Neural cell (in vitro differentiated cells): ENCODE results near the gene TENM3.

Source experiments
- EP300 ChIP-seq: fragments of 450-650 bp; conservative IDR thresholded peaks from 2 replicates; pipeline ENCODE4 v1.6.1; 2014; ENCODE audit warnings: antibody characterized with exemption, mild to moderate bottlenecking, moderate library complexity; ENCODE audit not compliant: poor library complexity, severe bottlenecking
- MXI1 ChIP-seq: fragments of 450-650 bp; conservative IDR thresholded peaks from 2 replicates; pipeline ENCODE4 v1.6.1; 2014; ENCODE audit warnings: antibody characterized with exemption, mild to moderate bottlenecking; ENCODE audit not compliant: poor library complexity, severe bottlenecking
- POLR2AphosphoS5 ChIP-seq: IDR thresholded peaks from 2 replicates; pipeline ENCODE4 v1.6.1; 2012
- TAF1 ChIP-seq: IDR thresholded peaks from 2 replicates; pipeline ENCODE4 v1.6.1; 2012; ENCODE audit warnings: low read depth
- TF ChIP-seq, protein P1 (sequence below): fragments of 450-650 bp; IDR thresholded peaks from 2 replicates; pipeline ENCODE4 v1.5.1; 2014; ENCODE audit warnings: antibody characterized with exemption, mild to moderate bottlenecking, moderate library complexity; ENCODE audit not compliant: poor library complexity, severe bottlenecking
- TF ChIP-seq, protein P2 (sequence below): IDR thresholded peaks from 2 replicates; pipeline ENCODE4 v1.6.1; 2012; ENCODE audit warnings: borderline replicate concordance

DNA sequence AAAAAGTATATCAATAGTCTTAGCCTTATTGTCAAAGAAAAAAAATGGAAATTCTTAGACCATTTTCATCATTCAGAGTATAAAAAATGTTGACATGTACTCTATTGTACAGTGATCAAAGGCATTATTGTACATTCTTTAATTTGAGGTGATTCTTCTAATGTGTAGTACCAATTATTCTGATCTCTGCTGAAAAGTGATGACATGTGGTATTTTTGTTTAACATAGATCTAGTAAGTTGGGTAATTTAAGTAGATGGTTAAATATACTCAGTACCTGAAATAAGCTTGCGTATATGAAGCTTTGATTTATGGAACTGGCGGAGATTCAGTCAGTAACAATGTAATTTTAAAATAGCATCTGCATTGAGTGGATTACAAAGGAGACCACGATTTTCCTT is 5.1 kb downstream of the TENM3 start:
- TF ChIP-seq POLR2AphosphoS5 = no peak
- TF ChIP-seq MXI1 = no peak
- TF ChIP-seq TAF1 = no peak
- TF ChIP-seq, protein P1, sequence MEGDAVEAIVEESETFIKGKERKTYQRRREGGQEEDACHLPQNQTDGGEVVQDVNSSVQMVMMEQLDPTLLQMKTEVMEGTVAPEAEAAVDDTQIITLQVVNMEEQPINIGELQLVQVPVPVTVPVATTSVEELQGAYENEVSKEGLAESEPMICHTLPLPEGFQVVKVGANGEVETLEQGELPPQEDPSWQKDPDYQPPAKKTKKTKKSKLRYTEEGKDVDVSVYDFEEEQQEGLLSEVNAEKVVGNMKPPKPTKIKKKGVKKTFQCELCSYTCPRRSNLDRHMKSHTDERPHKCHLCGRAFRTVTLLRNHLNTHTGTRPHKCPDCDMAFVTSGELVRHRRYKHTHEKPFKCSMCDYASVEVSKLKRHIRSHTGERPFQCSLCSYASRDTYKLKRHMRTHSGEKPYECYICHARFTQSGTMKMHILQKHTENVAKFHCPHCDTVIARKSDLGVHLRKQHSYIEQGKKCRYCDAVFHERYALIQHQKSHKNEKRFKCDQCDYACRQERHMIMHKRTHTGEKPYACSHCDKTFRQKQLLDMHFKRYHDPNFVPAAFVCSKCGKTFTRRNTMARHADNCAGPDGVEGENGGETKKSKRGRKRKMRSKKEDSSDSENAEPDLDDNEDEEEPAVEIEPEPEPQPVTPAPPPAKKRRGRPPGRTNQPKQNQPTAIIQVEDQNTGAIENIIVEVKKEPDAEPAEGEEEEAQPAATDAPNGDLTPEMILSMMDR = no peak
- TF ChIP-seq, protein P2, sequence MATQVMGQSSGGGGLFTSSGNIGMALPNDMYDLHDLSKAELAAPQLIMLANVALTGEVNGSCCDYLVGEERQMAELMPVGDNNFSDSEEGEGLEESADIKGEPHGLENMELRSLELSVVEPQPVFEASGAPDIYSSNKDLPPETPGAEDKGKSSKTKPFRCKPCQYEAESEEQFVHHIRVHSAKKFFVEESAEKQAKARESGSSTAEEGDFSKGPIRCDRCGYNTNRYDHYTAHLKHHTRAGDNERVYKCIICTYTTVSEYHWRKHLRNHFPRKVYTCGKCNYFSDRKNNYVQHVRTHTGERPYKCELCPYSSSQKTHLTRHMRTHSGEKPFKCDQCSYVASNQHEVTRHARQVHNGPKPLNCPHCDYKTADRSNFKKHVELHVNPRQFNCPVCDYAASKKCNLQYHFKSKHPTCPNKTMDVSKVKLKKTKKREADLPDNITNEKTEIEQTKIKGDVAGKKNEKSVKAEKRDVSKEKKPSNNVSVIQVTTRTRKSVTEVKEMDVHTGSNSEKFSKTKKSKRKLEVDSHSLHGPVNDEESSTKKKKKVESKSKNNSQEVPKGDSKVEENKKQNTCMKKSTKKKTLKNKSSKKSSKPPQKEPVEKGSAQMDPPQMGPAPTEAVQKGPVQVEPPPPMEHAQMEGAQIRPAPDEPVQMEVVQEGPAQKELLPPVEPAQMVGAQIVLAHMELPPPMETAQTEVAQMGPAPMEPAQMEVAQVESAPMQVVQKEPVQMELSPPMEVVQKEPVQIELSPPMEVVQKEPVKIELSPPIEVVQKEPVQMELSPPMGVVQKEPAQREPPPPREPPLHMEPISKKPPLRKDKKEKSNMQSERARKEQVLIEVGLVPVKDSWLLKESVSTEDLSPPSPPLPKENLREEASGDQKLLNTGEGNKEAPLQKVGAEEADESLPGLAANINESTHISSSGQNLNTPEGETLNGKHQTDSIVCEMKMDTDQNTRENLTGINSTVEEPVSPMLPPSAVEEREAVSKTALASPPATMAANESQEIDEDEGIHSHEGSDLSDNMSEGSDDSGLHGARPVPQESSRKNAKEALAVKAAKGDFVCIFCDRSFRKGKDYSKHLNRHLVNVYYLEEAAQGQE = no peak
- TF ChIP-seq EP300 = no peak
